DND-41 (cell line): ENCODE results near the gene CES3.

Experiments used
- CTCF ChIP-seq: IDR thresholded peaks from 2 replicates; pipeline ENCODE4 v1.5.1; 2012; ENCODE audit warnings: borderline replicate concordance, low read length, moderate library complexity, mild to moderate bottlenecking; ENCODE audit not compliant: poor library complexity, severe bottlenecking; ENCODE audit errors: extremely low read depth
- EZH2 ChIP-seq: IDR thresholded peaks from 3 replicates; pipeline ENCODE4 v1.6.1; 2012; ENCODE audit warnings: borderline replicate concordance, low read depth, mild to moderate bottlenecking, moderate library complexity, low read length, inconsistent platforms; ENCODE audit not compliant: severe bottlenecking

DNA sequence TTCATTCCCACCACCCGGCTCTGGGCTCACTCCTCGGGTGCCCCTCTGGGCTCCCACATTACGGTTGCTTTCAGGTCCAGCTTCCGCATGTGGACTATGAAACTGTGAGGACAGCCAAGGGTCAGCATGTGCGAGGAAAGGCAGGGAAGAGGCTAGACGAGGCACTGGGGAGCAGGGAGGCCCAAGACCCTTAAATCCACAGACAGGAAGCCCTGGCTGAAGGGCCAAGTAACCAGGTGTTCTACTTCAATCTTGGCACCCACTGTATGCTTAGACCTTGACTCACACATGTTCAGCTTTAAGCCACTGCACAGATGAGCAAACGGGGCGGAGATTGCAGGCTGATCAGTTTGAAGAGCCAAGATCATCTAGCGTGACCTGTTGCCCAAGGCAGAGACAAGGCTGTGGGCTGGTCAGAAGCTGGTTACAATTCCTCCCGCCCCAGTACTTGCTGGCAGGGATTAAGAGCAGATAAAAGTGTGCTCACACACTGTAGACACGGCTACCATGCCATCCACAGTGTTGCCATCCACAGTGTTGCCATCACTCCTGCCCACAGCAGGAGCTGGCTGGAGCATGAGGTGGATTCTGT lies 27.2 kb downstream of the CES3 start, which contains the start of gene CES4A:
- TF ChIP-seq EZH2 (no peak), CTCF (no peak)
